NCI-H1048 (cell line): ENCODE results near the gene GGTLC3.
"Not testable (repeated sequence)": the region's sequence is repeated elsewhere in the genome, so short reads cannot be mapped to it uniquely, and the experiment has no call there.

ENCODE experiments used
- DNase-seq: peaks from one replicate; lab custom pipeline; 2025; lab: John Stamatoyannopoulos, UW

GGTLC3 gene

DNA sequence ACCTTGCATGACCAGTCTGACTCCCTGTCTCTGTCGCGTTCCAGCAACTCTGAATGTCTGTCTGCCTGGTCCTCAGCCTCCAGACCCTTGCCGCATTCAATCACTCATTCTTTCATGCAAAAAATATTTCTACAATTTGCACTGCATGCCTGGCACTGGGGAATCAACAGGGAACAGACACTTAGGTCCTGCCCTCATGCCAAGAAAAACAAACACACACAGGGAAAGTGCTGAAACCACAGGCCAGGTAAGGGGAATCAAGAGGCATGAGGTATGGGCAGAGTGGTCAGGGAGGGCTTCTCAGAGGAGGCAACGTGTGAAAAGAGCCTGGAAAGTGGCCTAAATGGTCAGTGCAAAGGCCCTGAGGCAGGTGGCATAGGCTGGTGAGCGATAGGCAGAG lies at the start of gene GGTLC3:
Gene GGTLC3 (minus strand): TSS at position 101 of the 400 bp plus-strand sequence. CDS start 264 bp downstream, outside the sequence.
- DNase-seq: not testable (repeated sequence)

DNA sequence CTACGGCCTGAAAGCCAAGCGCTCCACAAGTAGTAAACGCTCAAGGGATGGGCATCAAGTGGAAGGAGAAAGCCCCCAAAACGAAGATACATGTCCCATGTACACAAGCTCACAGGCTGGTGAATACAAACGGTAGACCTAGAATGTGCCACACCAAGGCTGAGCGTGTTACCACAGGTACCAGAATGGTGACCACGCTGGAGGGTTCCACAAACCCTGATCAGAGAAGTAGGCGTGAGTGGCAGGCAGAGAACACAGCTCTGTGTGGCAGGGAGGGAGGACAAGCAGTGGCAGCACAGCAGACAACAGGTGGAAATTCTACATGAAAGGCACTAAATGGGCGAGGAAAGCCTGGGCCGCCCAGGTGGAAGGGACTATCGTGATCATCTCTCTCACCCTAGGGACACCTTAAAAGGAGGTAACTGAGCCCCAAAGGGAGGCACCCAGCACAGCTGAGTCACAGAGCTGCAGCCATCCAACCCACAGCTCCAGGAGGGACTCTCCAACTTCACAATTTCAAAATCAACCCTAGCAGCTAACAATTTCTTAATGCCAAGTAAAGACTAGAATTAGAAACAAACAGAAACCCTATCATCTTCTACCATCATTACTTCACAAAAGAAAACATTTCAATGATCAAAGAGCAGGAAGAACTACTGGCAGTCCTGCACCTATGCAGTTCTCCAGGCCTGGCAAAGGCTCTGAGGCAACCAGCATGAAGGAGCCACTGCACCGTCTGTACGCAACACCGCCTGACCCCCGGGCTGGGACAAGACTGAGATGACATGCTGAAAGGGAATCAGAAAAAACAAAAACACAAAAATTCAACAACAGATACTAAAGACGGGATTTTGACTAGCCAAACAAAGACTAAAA lies 42.4 kb upstream of the GGTLC3 start:
- DNase-seq: not testable (repeated sequence)

DNA sequence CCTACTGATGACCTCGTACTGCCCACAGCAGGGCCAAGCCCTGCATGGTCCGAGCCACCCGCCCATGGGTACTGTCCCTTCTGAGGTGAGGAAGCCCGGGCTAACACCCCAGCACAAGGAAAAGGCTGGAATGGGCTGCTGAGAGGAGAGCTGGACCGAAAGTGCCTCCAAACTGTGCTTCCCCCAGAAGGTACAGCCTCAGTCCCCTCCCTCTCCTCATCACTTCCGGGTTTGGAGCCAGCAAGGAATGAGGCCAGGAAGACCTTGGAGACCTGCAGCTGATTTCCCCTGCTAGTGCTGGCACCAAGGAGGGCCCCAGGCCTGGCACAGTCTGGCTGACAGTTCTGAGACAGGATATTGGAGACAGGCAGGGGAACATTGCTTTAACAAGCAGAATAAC lies 41.0 kb upstream of the GGTLC3 start:
- not testable (repeated sequence) for DNase-seq

DNA sequence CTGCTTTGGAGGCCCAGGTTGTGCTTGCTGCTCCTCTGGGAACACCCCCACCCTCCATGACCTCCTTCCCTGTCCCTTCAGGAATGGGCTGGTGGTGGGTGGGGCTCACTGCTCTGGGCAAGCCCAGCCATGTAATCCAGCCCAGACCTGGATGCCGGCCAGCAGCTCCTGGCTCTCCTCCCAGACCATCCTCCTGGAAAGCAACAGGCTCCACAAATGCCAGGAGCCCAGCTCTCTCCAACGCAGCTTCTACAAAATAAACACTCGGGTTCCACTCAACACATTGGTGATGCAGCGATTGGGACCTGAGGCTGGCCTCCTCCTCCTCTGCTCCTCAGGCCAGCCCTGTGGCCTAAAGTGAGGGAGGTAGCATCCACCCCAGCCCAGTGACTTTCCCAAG lies 40.6 kb upstream of the GGTLC3 start:
- DNase-seq: not testable (repeated sequence)

DNA sequence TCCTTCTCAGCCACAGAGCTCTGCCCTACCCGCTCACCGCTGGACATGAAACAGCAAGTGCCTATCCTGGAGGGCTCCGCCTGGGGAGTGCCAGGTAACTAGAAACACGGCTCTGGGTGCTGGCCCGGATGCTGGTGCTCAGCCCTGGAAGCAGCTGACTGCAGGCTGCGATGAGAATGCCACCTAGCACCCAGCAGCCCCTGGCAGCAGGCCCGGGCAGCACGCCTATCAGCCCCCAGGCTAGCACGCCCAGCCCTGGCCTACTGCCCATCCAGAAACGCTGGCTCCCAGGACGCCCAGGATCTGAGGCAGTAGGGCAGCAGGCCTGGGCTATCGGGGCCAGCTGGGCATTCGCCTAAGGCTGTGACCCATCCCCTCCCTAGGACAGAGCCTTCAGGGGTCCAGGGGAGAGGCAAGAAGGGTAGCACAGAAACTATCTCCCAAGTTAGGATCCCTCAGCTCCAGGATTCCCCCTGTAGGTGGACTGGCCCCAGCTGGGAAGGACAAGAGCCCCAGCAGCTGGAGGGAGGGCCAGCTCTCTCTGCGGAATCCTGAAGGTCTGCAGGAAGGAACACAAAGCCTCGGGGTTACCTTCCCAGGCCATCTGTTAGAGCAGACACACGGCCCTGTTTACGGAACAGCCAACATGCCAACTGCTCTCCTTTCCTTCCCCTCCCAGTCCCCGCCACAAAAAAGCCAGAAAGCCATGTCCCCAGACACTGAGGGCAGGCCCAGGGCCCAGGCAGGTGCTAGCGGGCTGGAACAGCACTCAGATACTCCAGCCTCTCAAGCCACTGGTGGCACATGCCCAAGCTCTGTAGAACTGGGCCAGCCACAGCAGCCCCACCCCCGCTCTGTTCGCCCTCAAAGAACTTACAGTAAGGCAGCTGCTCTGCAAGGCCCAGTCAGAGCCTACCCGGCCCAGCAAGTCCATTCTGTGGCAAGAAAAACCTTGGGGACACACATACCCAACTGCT lies 36.6 kb upstream of the GGTLC3 start:
- DNase-seq: not testable (repeated sequence)

DNA sequence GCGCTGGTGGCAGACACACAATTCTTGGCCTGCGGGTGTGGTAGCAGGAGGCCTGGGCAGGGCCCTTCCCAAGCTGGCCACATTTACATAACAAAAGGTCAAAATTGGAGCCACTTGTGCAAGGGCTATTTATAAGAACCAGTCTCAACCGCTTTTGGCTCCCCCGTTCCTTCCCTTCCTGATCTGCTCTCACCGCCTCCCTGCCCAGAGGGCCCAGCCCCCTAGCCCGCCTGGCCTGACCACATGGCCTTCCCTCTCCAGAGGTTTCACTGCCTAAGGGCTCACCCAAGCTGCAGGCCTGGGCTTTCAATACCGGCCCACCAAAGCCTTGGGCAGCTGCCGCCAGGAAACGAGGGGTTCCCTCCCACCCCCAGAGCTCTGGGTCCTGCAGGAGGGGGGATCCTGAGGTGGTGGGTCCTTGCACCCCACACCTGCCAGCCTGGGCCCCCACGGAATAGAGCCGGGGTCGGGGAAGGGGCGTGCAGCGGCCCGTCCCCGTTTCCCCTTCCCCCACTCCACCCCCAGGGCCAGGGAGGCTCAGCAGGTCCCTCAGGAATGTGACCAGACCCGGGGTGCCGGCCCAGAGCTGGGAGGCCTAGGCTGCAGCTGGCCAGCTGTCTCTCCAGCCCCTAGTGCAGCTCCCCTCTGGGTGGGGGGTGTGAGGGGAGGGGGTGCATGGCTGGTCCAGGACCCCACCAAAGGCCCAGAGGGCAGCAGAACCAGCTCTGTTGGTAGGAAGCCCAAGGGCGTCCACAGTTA lies 35.1 kb upstream of the GGTLC3 start:
- DNase-seq: not testable (repeated sequence)

DNA sequence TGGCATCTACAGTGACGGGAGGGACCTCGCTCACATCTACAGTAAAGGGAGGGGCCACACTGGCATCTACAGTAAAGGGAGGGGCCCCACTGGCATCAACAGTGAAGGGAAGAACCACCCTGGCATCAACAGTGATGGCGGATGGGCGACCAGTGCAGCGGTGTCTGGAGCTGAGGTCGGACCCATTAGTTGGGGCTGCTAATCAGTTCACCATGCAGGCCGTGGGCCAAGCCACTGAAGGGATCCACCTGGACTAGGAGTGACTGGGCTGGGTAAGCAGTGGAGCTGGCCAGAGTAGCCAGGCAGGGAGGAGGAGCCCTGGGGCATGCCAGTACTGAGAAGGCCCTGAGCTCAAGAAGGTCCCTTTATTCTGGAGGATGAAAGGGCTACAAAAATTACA lies 33.1 kb upstream of the GGTLC3 start:
- not testable (repeated sequence) for DNase-seq

DNA sequence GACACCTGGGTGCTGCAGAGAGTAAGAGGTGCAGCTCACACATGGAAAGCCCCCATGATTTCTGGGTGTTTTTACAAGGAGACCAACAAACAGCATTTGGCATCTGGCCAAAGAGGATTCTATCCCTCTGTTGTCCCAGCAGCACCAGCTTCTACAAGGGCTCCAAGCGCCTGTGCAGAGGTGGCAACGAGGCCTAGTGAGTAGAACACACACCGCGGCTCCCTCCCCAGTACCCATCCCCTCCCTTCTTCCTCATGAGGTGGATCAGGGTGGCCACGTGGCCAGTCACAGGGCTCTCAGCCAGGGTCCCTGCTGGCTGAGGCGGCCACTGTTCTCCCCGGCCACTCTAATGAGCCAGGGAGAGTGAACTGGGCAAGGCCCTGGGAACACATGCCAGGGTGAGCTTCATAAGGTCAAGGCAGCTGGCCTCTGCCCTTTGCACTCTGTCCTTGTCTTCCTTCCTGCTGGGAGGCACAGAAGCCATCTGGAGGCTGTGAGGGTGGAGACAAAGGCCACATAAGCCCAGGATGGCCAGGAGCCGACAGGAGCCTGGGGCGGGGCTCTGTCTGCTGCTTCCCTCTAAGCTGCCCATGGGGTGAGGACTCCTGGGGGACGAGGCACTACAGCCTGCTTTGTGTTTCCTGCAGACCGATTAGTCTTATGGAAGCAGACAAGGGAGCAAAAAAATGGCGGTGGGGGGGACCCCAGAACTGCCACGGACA lies 31.7 kb upstream of the GGTLC3 start:
- DNase-seq: not testable (repeated sequence)

DNA sequence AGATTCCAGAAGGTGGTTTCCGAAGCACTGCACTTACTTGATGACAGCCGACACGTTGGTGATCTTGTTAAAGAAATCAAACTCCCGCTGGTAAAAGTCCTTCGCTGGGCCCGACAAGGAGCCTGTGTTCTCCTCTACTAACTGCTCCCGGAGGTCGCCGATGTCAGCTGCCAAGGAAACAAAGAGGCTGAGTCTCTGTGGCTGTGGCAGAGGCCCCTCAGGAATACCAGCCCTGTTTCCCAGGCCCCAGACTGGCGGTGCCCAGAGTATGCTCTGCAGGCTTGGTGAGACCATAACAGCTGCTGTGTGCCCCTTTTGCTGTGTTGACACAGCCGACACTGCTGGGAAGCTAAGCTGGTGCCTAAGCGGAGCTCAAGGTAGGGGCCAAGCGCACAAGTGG lies 26.7 kb upstream of the GGTLC3 start:
- DNase-seq: not testable (repeated sequence)

DNA sequence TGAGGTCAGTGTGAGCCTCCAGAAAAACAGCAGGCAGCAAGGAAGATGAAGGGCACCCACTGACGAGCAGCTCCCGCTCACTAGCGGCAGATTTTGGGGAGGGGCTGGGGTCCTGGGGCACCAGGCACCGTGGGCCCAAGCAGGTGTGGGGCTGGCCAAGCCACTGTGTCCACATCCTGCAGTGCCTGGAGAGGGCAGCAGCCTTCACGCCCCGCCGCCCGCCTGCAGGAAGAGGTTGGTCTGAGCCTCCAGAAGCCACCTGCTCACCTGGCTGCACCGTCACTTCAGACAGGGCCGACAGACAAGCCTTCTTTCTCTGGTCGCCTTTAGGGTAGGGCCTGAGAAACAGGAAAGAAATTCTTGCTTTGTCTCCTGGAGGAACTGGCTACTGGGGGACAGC lies 25.4 kb upstream of the GGTLC3 start:
- not testable (repeated sequence) for DNase-seq

DNA sequence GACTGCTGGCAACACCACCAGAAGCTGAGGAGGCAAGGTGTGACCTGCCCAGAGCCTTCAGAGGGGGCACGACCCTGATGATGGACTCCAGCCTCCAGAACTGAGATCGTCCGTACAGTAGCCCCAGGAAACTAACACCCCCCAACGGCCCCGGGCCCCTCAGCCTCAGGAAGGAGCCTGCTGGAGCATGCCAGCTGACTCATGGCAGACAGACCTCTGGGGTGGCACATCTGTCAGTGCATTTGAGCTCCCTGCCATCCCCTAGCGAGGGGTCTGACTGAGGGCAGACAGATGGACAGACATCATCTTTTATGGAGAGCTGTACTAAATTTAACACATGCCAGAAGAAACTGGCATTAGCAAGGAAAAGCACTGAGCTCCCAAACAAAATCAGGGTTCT lies 22.0 kb upstream of the GGTLC3 start:
- DNase-seq: not testable (repeated sequence)

DNA sequence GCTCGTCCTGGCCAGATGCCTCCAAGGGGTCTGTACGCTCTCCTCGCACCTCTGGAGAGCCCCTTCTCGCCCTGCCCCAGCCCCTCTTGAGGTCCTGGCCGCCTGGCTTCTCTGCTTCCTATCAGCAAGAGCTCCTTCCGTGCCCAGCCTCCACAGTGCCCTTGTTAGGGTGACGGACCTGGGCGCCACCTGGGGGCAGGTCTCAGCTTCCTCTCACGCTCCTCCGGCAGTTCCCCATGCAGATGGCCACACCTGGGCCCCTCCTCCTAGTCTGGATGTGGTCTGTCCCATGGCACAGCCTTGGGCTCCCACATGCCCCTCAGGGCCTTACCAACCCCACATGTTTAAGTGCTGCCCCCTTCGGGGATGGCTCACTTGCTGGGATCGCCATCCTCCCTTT lies 16.4 kb upstream of the GGTLC3 start:
- not testable (repeated sequence) for DNase-seq

DNA sequence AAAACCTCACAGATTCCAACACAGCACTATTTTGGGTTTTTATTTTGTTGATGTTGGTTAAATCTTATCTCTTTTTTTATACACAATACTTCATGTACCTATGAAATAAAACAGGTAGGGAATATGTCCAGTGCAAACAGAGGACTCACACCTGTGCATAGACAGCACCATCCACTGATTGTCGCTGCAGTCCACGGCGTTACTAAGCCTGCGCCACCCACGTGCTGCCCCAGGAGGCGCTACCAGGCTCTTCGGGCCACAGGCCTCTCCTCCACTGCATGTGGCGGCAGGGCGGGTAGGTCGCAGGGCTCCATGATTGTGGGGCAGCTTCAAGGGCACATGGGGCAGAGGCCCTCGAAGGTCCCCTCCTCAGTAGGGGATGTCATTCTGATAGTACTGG lies 15.7 kb upstream of the GGTLC3 start:
- DNase-seq: not testable (repeated sequence)

DNA sequence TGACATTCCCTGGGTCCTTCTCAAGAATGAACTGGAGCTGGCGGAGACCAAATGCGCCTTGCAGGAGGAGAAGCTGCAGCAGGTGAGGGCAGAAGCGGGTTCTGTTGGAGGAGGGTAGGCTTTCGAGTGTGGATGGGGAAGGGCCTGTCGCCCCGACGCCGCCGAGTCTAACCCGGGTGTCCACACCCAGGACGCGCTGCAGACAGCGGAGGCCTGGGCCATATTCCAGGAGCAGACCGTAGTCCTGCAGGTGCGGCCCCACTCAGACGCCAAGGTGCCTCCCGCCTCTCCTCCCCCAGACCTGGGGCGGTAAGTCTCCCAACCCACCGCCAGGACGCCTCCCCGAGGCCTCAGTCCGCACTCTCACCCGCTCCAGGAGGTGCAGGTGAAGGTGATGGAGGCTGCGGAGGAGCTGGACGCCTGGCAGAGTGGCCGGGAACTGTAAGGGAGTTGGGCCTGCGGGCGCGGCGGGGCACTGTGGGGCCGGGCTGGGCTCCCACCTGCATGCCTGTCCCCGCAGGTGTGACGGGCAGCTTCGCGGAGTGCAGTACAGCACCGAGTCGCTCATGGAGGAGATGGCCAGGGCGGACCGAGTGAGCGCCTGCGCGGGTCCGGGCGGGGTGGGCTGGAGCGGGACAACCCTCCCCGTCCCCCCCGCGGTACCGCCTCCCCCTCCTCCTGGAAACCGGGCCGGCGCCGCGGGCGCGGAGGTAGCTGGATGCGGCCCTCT lies 11.6 kb upstream of the GGTLC3 start:
- DNase-seq: not testable (repeated sequence)

DNA sequence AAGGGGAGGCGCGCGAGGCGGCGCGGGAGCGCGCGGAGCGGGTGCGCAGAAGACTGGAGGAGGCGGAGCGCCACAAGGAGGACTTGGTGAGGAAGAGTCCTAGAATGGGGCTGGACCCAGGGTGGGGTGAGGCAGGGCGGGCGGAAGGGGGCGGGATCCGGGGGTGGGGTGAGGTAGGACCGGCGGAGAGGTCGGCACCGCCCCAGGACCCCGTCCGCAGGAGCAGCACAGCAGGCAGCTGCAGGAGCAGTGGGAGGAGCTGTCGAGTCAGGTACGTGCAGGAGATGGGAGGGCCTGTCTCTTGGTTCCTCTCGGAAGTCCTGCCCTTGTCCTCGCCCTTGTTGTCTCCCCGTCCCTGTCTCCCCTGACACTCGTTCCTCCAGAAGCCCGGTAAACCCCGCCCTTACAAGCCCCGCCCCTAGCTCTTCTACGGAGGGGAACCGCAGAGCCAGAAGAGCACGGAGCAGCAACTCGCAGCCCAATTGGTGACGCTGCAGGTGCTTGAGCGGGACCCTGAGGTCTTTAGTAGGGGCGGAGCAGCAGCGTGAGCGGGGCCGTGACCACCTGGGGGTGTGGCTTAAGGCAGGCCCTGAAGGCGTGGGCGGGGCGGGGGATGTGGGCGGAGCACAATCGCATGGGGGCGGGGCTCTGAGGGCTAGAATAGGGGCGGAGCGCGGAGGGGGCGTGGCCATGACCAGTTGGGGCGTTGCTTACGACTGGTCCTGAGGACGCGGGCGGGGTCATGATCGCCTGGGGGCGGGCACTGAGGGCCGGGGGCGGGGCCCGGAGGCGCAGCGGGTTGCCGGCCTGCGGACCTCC lies 10.8 kb upstream of the GGTLC3 start:
- not testable (repeated sequence) for DNase-seq

DNA sequence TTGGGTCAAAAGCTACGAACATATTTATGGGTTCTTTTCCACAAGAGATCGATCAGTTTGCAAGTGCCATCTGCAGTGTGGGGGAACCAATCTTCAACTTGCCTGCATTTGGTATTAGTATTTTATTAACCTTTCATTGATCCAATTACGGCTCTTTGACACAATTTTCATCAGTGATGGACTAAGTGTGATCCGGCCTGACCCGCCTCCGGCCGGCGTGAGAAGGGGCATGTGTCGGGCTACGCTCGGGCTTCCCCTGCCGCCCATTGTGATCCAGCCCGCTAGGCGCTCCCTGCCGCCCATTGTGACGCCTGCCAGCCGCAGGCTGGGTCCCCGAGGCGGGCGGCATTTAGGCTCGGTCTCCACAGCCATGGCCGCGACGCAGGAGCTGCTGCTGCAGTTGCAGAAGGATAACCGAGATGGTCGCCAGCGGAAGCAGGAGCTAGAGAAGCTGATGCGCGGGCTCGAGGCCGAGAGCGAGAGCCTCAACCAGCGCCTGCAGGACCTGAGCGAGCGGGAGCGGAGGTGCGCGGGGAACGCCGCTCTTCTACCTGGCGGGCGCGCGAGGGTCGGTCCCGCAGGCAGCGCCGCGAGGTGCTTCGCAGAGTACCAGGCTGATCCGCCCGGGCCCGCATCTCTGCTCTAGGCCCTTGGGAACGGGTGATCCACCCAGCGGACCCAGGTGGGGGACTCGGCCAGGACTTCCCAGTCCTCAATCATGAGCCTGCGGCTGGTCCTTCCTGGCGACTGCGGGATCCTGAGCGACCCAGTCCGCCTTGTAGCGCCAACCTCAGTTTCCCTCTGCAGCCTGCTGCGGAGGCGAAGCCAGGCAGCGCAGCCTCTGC lies 10.0 kb upstream of the GGTLC3 start, which contains the start of gene TMEM191B:
Gene TMEM191B (plus strand): TSS at position 51 of the 845 bp plus-strand sequence. CDS start 179 bp downstream, at position 230.
- not testable (repeated sequence) for DNase-seq

DNA sequence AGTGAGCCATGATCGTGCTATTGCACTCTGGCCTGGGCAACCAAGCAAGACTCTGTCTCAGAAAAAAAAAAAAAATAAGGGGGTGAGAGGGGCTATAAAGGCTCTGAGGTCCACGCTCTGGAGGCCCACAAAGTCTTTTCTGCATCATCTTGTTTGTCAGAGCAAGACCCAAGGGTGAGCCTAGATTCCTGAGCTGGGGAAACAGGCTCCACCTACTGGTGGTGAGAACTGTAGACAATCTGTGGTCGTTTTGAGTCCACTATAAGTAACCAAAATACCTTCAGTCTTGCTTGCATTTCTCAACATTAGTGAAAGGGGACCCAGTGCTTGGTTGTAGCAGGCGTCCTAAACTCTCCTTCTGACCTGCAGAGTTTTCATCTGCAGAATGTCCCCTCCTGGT lies 5.4 kb upstream of the GGTLC3 start:
- DNase-seq: not testable (repeated sequence)

DNA sequence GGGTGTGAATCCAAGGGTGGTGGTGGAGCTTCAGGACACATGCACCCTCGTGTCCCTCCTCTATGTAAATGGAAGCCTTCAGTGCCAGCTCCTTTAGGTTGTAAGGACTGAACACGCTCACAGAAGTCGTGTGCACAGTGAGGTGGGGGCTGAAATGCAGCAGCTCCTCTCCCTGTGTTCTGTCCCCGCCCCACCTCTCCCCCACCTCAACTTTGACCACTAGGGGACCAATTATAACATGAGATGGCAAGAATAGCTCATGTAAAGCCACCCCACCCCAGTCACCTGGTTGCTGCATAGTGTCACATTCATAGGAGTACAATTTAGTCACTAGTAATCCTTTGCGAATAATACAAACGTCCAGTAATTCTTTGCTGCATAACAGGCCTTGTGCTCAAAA lies 4.8 kb upstream of the GGTLC3 start:
- not testable (repeated sequence) for DNase-seq
